Type B pancreatic cell (in vitro differentiated cells): ENCODE data around the gene FRS3. TPM values are rescaled to one million over a fixed set of nuclear protein-coding genes. Genes with fewer than 3 reads are reported as not detected.

ENCODE experiments used
- DNase-seq: peaks from one replicate; pipeline ENCODE4 v3.0.0; 2021; ENCODE audit warnings: mixed read lengths; ENCODE audit not compliant: unreplicated experiment; ENCODE audit errors: extremely low spot score
- H3K27ac Mint-ChIP-seq: 2 replicates; pipeline ENCODE4 v1.8.0; 2021; ENCODE audit warnings: mild to moderate bottlenecking, mixed read lengths
- H3K27me3 Mint-ChIP-seq: 2 replicates; pipeline ENCODE4 v1.8.0; 2021; ENCODE audit warnings: mixed read lengths
- H3K36me3 Mint-ChIP-seq: 2 replicates; pipeline ENCODE4 v1.8.0; 2021; ENCODE audit warnings: mixed read lengths
- H3K4me1 Mint-ChIP-seq: one replicate; pipeline ENCODE4 v1.8.0; 2021; ENCODE audit warnings: mixed read lengths; ENCODE audit not compliant: unreplicated experiment
- H3K4me3 Mint-ChIP-seq: 2 replicates; pipeline ENCODE4 v1.8.0; 2021; ENCODE audit warnings: mild to moderate bottlenecking, mixed read lengths
- H3K9me3 Mint-ChIP-seq: 2 replicates; pipeline ENCODE4 v1.8.0; 2021; ENCODE audit warnings: mixed read lengths
- CTCF ChIP-seq: fragments of 200-600 bp; sonication (generic); conservative IDR thresholded peaks from 2 replicates; pipeline ENCODE4 v1.5.0; 2021; ENCODE audit warnings: antibody characterized with exemption, mild to moderate bottlenecking
- total RNA-seq: library from RNA; stranded (reverse); gene quantifications from 2 replicates; pipeline ENCODE4 v1.2.1, GENCODE V29; 2021; ENCODE audit warnings: low replicate concordance

FRS3 gene
- total RNA-seq, 1 donor from 2014 or later, result 7.0 TPM

DNA sequence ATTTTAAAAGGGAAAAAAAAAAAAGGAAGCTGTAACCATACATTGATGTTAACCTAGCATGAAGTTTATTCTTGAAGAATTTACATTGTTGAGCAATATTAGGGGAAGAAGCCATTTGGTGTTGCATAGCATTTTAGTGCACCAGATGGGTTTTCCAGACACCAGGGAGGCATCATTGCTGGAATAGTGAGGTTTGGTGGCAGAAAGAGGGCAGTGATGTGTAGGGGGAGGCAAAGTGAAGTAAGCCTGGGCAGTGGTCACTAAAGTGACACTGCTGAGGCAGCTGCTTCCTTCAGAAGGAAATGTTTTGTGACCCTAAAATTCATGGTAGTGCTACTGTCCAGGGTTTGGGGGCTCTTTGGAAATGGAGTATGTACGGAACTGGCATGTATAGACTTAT lies 10.3 kb upstream of the FRS3 start:
- H3K27me3 Mint-ChIP-seq, result no peaks in the 10 kb centered on the region
- peaks cover 9% of the 10 kb centered on the region for H3K36me3 Mint-ChIP-seq
- no peaks in the 10 kb centered on the region for H3K9me3 Mint-ChIP-seq
- H3K4me1 Mint-ChIP-seq, result peaks cover 6% of the 10 kb centered on the region
- peak overlapping the region; percentile 44 for H3K4me3 Mint-ChIP-seq
- no peak for DNase-seq
- peak overlapping the region; percentile 36 for H3K27ac Mint-ChIP-seq
- no peak for TF ChIP-seq CTCF

DNA sequence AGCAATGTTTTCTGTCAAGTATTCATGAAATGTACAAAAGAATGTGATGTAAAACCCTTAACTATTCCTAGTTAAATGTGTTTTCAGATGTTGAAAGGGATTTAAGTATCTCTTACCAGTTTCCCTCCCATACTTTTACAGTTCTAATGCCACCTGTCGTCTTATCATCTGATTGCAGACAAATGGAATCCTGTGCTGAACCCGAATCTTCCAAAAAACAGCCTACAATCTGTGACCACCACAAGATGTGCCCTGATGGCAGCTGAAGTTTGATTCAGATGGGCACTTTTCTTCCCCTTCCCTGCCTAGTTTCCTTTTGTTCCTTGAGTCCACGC lies 9.7 kb upstream of the FRS3 start:
- no peak for DNase-seq
- no peaks in the 10 kb centered on the region for H3K9me3 Mint-ChIP-seq
- peak overlapping the region; percentile 96 for H3K4me3 Mint-ChIP-seq
- no peak for TF ChIP-seq CTCF
- H3K27me3 Mint-ChIP-seq, result peaks cover 2% of the 10 kb centered on the region
- peak overlapping the region; percentile 66 for H3K27ac Mint-ChIP-seq
- H3K4me1 Mint-ChIP-seq, result peaks cover 13% of the 10 kb centered on the region
- H3K36me3 Mint-ChIP-seq, result peaks cover 9% of the 10 kb centered on the region

DNA sequence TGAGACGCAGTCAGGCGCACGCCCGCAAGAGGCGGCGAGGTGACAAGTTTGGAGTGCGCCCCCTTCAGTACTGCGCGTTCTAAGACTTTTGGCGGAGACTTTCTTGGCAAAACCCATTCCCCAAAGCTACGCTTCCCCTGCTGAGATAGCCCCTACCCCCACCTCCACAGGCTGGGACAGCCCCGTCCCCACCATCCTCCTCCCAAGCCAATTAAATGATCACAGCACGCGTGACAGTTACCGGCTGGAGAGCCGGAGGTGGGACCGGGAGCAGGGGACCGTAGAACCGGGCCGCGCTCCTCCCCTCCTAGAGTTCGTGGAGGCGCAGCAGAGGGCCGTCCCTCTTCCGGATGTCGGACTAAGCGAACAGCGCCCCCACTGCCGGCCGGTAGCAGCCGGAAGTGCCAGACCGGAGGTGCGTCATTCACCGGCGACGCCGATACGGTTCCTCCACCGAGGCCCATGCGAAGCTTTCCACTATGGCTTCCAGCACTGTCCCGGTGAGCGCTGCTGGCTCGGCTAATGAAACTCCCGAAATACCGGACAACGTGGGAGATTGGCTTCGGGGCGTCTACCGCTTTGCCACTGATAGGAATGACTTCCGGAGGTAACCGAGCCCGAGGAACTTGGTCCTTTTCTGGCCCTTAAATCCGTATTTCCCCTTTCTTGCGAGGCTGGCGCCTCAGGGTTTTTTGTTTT lies 7.7 kb upstream of the FRS3 start, which contains the start of gene TOMM6:
TSS of gene TOMM6 (plus strand) at position 476 of the 699 bp plus-strand sequence. CDS start at position 480, 4 bp downstream.
- Mint-ChIP-seq H3K27ac (peak within 1 kb of the TSS; percentile 98), H3K4me3 (peak within 1 kb of the TSS; percentile 96), H3K4me1 (peaks cover 16% of the 10 kb centered on the region), H3K9me3 (no peaks in the 10 kb centered on the region), H3K36me3 (peaks cover 9% of the 10 kb centered on the region), H3K27me3 (peaks cover 6% of the 10 kb centered on the region)
- TF ChIP-seq CTCF, result peak; percentile 98
- DNase-seq, result peak; percentile 97

DNA sequence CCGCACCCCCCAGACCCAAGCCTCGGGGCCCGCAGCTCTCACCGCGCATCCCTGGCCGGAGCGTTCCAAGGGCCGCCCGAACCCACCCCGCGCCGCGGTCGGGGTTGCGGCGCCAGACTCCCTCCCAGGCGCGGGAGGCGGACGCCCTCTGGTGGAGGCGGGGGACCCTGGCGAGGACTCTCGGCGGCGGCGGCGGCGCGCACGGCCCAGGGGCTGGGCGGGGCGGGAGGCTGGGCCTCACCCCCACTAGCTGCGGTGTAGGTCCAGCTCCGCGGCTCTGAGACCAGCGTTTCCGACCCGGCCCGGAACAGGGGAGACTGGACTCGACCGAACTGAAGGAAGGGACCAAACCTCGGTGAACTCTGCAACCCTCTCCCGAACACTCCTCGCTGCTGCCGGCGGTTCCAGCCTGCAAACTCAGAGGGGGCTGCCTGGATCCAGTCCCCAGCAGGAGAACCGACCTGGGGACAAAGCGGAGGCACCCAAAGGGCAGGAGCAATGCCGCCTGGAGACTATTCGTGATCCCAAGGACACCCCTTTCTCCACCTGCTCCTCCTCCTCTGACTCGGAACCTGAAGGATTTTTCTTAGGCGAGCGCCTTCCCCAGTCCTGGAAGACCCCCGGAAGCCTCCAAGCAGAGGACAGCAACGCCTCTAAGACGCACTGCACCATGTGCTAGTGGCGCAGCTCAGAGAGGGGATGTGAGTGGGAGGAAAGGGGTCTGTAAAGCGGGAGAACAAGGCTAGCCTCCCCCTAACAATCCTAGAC lies 6.9 kb upstream of the FRS3 start:
- peak overlapping the region; percentile 98 for H3K27ac Mint-ChIP-seq
- no peaks in the 10 kb centered on the region for H3K9me3 Mint-ChIP-seq
- peak; percentile 81 for TF ChIP-seq CTCF
- H3K4me1 Mint-ChIP-seq, result peaks cover 17% of the 10 kb centered on the region
- peak; percentile 94 for DNase-seq
- H3K27me3 Mint-ChIP-seq, result peaks cover 6% of the 10 kb centered on the region
- H3K4me3 Mint-ChIP-seq, result peak overlapping the region; percentile 96
- H3K36me3 Mint-ChIP-seq, result peaks cover 8% of the 10 kb centered on the region

GRCh38 chr6:41785689-41786450 lies 6.2 kb upstream of the FRS3 start:
- peaks cover 10% of the 10 kb centered on the region for H3K27me3 Mint-ChIP-seq
- H3K27ac Mint-ChIP-seq, result peak overlapping the region; percentile 31
- H3K4me3 Mint-ChIP-seq, result peak overlapping the region; percentile 96
- DNase-seq, result no peak
- no peak for TF ChIP-seq CTCF
- no peaks in the 10 kb centered on the region for H3K9me3 Mint-ChIP-seq
- H3K4me1 Mint-ChIP-seq, result peaks cover 25% of the 10 kb centered on the region
- H3K36me3 Mint-ChIP-seq, result peaks cover 5% of the 10 kb centered on the region
